Measurements from ENCODE around the gene SMYD3. TPM values are rescaled to one million over a fixed set of nuclear protein-coding genes. Genes with fewer than 3 reads are reported as not detected.

The SMYD3 gene
- total RNA-seq, 1 experiment from 2014 or later = 18.7 TPM

DNA sequence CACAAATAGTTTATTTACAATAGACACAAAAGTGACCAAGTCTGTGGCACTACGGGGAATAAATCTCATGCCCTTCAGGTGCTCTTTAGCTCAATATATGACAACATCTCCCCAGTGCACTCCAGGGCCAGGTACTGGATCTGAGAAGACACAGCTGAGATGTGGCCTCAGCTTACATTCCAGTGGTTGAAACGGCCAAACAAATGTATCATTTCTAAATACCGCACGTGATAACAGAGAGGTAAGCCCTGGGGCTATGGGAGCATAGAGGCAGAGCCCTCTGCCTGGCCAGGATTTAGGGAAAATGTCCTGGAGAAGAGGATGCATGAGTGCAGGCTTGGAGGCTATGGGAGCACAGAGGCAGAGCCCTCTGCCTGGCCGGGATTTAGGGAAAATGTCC, 630.5 kb downstream of the SMYD3 start:
- no peak for DNase-seq (ENCODE audit: low read depth)

GRCh38 chr1:245875581-245876261, 631.4 kb downstream of the SMYD3 start:
- DNase-seq (ENCODE audit: low read depth) = no peak

- DNase-seq (ENCODE audit: low read depth) = peak; percentile 34
These were observed 632.0 kb downstream of the SMYD3 start for GRCh38 chr1:245874942-245875580.

DNA sequence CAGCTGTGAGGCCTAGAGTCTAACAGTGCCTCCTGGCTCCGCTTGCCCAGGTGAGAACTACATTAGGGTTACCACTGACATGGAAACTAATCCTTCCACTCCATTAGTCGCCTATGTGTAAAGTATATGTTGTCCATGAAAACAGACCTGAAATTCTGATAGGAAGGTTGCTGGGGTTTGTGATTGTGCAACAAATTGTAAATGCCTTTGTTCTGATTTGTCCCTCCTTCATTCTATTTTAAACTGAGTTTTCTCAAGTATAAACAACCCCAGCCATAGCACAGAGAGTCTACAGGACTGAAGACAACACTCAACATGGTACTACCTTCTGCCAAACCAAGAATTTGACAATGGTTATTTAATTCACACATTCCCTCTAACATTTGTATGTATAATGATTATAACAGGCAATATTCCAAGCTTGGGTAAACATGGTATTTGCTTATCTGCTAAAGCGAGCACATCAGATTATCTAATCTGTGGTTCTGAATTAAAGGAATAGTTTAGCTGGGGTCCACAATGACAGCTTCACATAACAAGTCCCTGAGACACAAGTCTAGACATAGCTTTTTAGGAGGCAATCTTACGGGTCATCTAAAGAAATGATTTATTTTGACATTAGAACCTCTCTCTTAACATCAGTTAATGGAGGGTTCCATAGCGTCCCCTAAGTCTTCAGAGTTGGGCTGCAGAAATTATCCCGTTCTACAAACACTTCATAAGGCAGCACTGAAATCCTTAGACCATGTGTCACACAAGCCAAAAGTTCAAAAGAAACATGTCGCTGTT, 633.0 kb downstream of the SMYD3 start:
- no peak for DNase-seq (ENCODE audit: low read depth)

- no peak for DNase-seq (ENCODE audit: low read depth)
These were observed 634.0 kb downstream of the SMYD3 start for GRCh38 chr1:245873068-245873467.

- DNase-seq (ENCODE audit: low read depth) = no peak
These were observed 634.6 kb downstream of the SMYD3 start for GRCh38 chr1:245872475-245872874.

GRCh38 chr1:245871915-245872314, 635.2 kb downstream of the SMYD3 start:
- peak; percentile 43 for DNase-seq (ENCODE audit: low read depth)

- no peak for DNase-seq (ENCODE audit: low read depth)
These were observed 635.9 kb downstream of the SMYD3 start for GRCh38 chr1:245871191-245871590.

- DNase-seq (ENCODE audit: low read depth) = no peak
These were observed 636.4 kb downstream of the SMYD3 start for GRCh38 chr1:245870698-245871097.

- no peak for DNase-seq (ENCODE audit: low read depth)
These were observed 637.2 kb downstream of the SMYD3 start for GRCh38 chr1:245869847-245870246.

- DNase-seq (ENCODE audit: low read depth) = no peak
These were observed 639.3 kb downstream of the SMYD3 start for GRCh38 chr1:245867738-245868137.

DNA sequence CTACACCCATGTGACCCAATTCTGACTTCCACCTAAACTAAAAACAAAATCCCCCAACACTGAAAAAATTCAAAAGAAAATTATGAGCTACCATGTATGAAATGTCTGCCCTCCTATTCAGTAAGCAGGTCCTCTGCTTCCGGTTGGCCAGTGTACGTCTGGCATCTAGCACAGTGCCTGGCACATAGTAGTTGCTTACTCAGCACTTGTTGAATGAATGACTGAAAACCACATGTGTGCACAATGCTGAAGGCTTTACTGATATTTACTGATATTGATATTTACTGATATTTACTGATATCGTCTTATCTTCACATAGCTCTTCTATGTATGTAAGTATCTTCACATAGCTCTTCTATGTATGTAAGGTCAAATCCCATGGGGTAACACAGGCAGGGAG, 642.2 kb downstream of the SMYD3 start:
- no peak for DNase-seq (ENCODE audit: low read depth)

GRCh38 chr1:245863566-245864184, 643.4 kb downstream of the SMYD3 start:
- no peak for DNase-seq (ENCODE audit: low read depth)

DNA sequence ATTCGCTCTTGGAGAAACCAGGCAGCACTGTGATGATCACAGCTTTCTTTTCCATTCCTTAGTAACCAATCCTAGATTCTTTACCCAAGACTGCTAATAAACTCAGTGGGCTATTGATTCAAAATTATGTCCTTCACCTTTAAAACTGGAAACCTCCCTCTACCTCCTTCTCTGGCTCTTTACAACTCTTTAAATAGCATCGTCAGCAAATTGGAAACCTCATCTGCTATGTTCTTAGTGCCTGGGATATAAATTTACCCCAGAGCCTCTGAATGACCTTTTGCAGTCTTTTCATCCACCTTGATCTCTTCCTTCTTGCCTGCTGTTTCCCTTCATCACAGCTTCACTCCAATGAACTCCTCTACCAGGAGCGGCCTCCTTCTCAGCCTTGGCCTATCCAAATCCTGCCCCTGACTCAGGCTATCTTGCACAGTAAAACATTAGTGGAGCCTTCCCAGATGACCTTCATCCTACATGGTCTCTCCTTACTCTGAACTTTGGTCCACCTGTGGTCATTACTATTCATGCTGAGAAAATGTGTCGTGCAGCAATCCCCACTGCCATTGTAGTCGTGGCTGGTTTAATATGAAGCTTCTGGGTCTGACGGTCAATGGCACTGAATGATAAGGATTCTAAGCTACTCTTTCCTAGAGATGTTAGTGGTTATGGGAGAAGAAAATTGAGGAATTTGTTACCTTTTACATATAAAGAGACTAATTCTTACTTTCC, 644.1 kb downstream of the SMYD3 start:
- no peak for DNase-seq (ENCODE audit: low read depth)

GRCh38 chr1:245860657-245861544, 646.2 kb downstream of the SMYD3 start:
- DNase-seq (ENCODE audit: low read depth) = no peak

- DNase-seq (ENCODE audit: low read depth) = peak; percentile 75
These were observed 647.5 kb downstream of the SMYD3 start for GRCh38 chr1:245859493-245860114.

DNA sequence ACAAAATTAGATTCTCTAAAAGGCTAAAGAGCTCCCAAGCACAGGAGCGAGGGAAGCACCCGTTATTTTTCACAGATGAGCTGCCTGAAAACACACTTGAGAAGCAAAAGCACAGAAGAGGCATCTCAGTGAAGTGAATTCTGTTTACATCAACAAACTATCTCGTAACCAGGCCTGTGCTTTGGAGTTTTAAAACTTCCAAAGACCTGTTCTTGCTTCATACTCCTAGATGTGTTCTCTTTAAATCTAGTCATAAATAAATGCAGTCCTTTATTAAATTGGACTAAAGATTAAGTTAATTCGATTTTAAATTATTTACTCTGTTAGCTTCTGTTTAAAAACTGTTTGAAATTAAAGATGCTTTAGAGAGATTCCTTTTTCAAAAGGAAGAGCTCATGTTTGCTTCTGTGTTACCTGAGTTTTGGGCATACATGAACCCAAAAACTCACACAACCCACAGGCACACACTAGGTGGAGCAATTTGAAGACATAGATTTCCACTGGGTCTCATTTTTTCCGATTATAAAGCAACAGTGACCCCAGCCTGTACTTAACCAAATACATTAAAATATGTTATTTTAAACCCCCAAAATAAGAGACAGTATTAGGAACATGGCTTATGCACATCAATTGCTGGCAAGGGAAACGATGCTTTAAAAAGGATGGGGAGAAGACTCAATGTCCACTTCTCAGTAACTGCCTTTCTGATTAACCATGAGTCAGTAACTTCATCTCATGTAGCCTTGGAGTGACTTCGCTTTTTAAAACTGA, 648.2 kb downstream of the SMYD3 start:
- DNase-seq (ENCODE audit: low read depth) = peak; percentile 24

- no peak for DNase-seq (ENCODE audit: low read depth)
These were observed 648.9 kb downstream of the SMYD3 start for GRCh38 chr1:245858022-245858721.
